ENCODE data around the gene ZNF426. TPM values are rescaled to one million over a fixed set of nuclear protein-coding genes. Genes with fewer than 3 reads are reported as not detected.
"Not testable (repeated sequence)": the region's sequence is repeated elsewhere in the genome, so short reads cannot be mapped to it uniquely, and the experiment has no call there.

ZNF426 gene
- total RNA-seq = 9.7 and 10.9 TPM in 2 replicates

DNA sequence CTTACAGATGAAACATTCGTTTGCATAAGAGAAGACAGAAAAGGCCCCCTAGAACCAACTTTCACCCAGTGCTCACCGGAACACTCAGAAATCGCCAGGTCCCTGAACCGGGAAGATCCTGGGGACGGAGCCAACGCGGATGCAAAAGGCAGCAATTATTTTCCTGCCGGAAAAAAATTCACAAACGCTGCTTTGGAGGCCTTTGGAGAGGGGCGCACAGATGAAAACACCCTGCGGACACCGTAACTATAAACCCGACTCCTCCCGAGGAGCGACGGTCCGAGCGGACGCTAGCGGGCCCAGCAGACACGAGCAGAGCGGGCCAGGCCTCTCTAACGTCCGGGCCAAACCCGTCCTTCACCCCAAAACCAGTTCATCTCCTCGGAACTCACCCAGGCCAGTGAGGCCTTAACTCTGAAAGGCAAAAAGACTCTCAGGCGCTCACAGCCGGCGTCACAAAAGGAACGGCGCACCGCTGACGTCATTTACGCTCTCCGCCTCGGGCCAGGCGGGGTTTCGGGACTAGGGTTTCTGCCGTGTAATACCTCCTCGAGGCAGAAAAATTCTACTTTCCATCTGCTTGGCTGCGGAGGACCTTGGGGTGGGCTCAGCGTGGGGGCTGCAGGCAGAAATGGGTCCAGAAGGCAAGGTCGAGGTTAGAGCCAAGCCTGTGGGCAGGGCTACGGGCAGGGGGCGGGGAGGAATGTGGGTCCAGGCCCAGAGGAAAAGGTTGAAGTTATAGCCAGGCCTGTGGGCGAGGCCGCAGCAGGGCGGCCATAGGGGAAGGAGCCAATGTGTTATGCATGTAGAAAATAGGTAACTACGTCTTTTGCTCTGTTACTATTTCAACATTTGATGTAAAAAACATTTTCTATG lies at the start of gene ZNF426:
Gene ZNF426, minus strand, starts transcription at position 463 of the 876 bp plus-strand sequence. CDS start 2,413 bp downstream, outside the sequence.
- peak; percentile 95 for DNase-seq
- Mint-ChIP-seq H3K27me3 (no peaks in the 10 kb centered on the region), H3K27ac (peak within 1 kb of the TSS; percentile 92), H3K4me1 (peaks cover 8% of the 10 kb centered on the region), H3K4me3 (peak within 1 kb of the TSS; percentile 97), H3K9me3 (peaks cover 43% of the 10 kb centered on the region), H3K36me3 (ENCODE audit: low read depth) (peaks cover 55% of the 10 kb centered on the region)
- intact Hi-C loops (cut with micrococcal nuclease) = loop anchor here (1.0 to 5.0 kb wide), 4 partner anchors 46 to 258 kb away; partner anchors contain the start of genes ZNF121, ZNF266 and ZNF699

DNA sequence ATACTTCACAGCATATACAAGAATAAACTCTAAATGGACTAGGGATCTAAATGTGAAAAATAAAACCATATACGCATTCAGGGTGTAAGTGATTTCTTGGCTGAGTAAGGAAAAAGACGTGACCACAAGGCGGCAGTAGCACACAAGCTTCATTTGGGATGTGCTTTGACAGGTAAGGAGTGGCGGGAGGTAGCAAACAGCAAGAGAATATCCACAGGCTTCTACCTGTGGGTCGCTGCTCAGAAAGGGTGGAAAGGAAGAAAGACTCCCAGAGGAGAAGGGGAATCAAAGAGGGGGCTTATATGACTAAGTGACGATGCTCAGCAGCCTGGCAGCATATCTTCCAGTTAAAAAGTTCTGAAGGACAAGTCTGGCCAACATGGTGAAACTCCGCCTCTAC lies 48.3 kb upstream of the ZNF426 start:
- peak overlapping the region; percentile 8 for H3K4me3 Mint-ChIP-seq
- peaks cover 15% of the 10 kb centered on the region for H3K36me3 Mint-ChIP-seq (ENCODE audit: low read depth)
- intact Hi-C loops (cut with micrococcal nuclease) = loop anchor here (1.0 to 5.0 kb wide), 4 partner anchors 35 to 450 kb away; partner anchors contain the start of gene ZNF561
- peaks cover 8% of the 10 kb centered on the region for H3K4me1 Mint-ChIP-seq
- H3K9me3 Mint-ChIP-seq = peaks cover 8% of the 10 kb centered on the region
- no peak overlapping the region for H3K27ac Mint-ChIP-seq
- peaks cover 2% of the 10 kb centered on the region for H3K27me3 Mint-ChIP-seq
- peak; percentile 92 for DNase-seq

DNA sequence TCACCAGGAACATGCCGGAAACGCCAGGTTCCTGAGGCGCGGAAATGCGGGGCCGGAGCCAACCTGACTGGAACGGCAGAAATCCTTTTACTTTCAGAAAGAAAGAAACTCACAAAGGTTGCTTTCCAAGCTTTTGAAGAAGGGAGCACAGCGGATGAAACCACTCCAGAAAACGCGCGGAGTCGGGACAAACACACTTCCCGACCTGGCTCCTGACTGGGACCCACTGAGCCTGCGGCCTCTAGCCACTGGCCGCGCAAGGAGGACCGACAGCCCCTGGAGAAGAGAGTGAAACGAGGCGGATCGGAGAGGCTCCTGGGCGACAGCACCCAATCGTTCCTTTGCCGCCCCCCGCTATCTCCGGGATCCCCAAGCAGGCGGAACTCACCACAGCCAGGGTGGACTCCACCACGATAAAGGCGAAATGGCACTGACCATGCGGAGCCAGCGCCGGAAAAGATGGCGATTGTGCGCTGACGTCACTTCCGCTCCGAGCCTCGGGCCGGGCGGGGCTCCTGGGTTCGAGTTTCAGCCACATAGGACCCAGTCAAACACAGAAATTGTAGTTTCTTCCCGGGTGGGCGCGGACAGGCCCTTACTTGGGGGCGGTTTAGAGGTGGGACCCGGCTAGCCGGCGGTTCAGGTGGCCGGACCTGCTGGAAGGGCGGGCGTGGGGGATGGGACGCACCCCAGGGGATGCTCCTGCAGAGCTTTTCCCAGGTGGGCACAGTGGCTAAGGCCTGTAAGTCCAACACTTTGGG lies 45.8 kb upstream of the ZNF426 start, which contains the start of gene ZNF121:
Gene ZNF121, minus strand, starts transcription at position 432 of the 761 bp plus-strand sequence. CDS start 16,407 bp downstream, outside the sequence.
- intact Hi-C loops (cut with micrococcal nuclease) = loop anchor here (2.0 to 5.0 kb wide), 2 partner anchors 45 to 262 kb away; partner anchors contain the start of genes ZNF426 and ZNF559
- peaks cover 2% of the 10 kb centered on the region for H3K27me3 Mint-ChIP-seq
- peaks cover 40% of the 10 kb centered on the region for H3K36me3 Mint-ChIP-seq (ENCODE audit: low read depth)
- peak within 1 kb of the TSS; percentile 95 for H3K27ac Mint-ChIP-seq
- H3K4me3 Mint-ChIP-seq = peak within 1 kb of the TSS; percentile 93
- DNase-seq = peak; percentile 95
- H3K9me3 Mint-ChIP-seq = peaks cover 12% of the 10 kb centered on the region
- peaks cover 13% of the 10 kb centered on the region for H3K4me1 Mint-ChIP-seq

DNA sequence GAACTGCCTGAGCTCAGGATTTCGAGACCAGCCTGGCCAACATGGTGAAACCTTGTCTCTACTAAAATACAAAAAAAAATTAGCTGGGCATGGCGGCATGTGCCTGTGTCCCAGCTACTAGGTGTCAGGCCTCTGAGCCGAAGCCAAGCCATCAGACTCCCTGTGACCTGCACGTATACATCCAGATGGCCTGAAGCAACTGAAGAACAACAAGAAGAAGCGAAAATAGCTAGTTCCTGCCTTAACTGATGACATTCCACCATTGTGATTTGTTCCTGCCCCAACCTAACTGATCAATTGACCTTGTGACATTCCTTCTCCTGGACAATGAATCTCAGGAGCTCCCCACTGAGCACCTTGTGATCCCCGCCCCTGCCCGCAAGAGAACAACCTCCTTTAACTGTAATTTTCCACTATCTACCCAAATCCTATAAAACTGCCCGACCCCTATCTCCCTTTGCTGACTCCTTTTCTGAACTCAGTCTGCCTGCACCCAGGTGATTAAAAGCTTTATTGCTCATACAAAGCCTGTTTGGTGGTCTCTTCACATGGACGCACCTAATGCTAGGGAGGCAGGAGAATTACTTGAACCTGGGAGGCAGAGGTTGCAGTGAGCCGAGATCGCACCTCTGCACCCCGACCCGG lies 43.8 kb upstream of the ZNF426 start:
- intact Hi-C loops (cut with micrococcal nuclease) = loop anchor here (5.0 kb wide), 1 partner anchor 260 kb away; the partner anchor contains the start of gene ZNF559
- Mint-ChIP-seq H3K36me3 (ENCODE audit: low read depth) (peaks cover 61% of the 10 kb centered on the region), H3K4me1 (peaks cover 13% of the 10 kb centered on the region), H3K4me3 (peak overlapping the region; percentile 67), H3K27ac (peak overlapping the region; percentile 59), H3K9me3 (peaks cover 17% of the 10 kb centered on the region)
- not testable (repeated sequence) for H3K27me3 Mint-ChIP-seq, DNase-seq

DNA sequence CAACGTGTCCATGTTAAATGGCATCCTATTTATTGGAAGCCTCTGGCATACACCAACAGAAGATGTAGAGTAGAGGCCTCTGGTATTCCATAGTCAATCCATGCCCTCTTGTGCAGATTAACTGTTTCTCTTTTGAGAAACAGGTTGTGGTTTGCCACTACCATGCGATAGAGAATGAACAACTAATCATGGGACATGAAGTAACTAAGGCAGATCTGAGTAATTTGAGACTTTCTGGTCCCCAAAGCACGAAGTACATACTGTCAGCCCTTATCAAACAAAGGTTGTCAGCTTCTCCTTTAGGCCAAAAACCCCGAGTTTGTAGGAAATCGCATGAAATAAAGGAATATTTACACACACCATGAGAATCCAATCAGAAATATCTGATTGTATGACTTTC lies 42.3 kb upstream of the ZNF426 start:
- H3K4me1 Mint-ChIP-seq = peaks cover 9% of the 10 kb centered on the region
- H3K36me3 Mint-ChIP-seq (ENCODE audit: low read depth) = peaks cover 76% of the 10 kb centered on the region
- peaks cover 17% of the 10 kb centered on the region for H3K9me3 Mint-ChIP-seq
- H3K27ac Mint-ChIP-seq = no peak overlapping the region
- no peaks in the 10 kb centered on the region for H3K27me3 Mint-ChIP-seq
- DNase-seq = no peak
- intact Hi-C loops (cut with micrococcal nuclease) = loop anchor here (5.0 kb wide), 1 partner anchor 258 kb away; the partner anchor contains the start of gene ZNF559
- no peak overlapping the region for H3K4me3 Mint-ChIP-seq

DNA sequence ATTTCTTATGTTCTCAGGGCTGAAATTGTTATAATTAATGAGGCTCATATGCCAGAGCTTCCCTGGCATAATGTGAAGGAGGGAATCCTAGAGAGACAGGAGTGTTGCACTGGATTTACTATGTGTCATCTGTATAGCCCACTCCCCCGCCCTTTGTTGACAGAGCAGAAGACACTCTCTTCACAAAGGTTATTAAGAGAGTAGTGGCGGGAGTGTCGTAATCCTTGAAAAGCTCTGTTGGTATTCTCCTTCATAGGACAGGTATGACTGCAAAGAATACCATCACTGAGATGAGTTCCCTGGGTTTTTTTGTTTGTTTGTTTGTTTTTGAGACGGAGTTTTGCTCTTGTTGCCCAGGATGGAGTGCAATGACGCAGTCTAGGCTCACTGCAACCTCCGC lies 31.8 kb upstream of the ZNF426 start:
- DNase-seq = no peak
- no peaks in the 10 kb centered on the region for H3K27me3 Mint-ChIP-seq
- H3K36me3 Mint-ChIP-seq (ENCODE audit: low read depth) = peaks cover 95% of the 10 kb centered on the region
- intact Hi-C loops (cut with micrococcal nuclease) = no loop called here
- no peaks in the 10 kb centered on the region for H3K4me1 Mint-ChIP-seq
- no peak overlapping the region for H3K4me3 Mint-ChIP-seq
- peaks cover 33% of the 10 kb centered on the region for H3K9me3 Mint-ChIP-seq
- no peak overlapping the region for H3K27ac Mint-ChIP-seq

DNA sequence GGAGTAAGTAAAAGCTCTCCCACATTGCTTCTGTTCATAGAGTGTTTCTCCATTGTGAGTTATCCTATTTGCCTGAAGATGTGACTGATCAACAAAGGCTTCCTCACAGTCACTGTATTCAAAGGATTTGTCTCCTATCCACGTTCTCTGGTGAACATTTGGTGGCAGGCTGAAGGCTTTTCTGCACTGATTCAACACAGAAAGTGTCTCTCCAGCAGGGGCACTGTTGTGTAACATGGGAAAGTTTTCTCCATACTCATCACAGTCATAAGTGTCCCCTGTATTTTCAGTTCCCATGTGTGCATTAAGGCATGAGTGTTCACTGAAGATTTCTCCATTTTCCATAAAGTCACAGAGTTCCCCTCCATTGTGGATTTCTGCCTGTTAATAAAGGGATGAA lies 28.3 kb upstream of the ZNF426 start:
- intact Hi-C loops (cut with micrococcal nuclease) = no loop called here
- no peaks in the 10 kb centered on the region for H3K27me3 Mint-ChIP-seq
- peaks cover 29% of the 10 kb centered on the region for H3K9me3 Mint-ChIP-seq
- H3K4me1 Mint-ChIP-seq = no peaks in the 10 kb centered on the region
- H3K36me3 Mint-ChIP-seq (ENCODE audit: low read depth) = peaks cover 96% of the 10 kb centered on the region
- H3K4me3 Mint-ChIP-seq = no peak overlapping the region
- no peak overlapping the region for H3K27ac Mint-ChIP-seq
- no peak for DNase-seq

DNA sequence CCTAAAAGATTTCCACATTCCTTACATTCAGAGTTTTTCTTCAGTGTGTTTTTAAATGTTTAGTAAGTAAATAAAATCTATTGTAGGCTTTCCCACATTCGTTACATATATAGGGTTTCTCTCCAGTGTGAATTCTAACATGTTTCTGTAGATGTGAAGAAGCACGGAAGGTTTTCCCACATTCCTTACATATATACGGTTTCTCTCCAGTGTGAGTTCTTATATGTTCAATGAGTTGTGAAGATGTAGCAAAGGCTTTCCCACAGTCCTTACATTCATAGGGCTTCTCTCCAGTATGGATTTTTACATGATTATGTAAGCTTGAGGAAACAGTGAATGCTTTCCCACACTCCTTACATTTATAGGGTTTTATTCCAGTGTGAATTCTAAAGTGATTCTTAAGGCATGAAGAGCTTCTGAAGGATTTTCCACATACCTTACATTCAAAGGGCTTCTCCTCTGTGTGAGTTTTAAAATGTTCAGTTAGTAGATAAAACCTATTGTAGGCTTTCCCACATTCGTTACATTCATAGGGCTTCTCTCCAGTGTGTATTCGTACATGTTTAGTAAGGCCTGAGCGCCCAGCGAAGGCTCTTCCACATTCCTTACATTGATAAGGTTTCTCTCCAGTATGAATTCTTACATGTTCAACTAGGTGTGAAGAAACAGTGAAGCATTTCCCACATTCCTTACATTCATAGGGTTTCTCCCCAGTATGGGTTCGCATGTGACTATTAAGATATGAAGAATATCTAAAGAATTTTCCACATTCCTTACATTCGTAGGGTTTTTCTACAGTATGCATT lies 27.7 kb upstream of the ZNF426 start:
- H3K27ac Mint-ChIP-seq = peak overlapping the region; percentile 34
- H3K36me3 Mint-ChIP-seq (ENCODE audit: low read depth) = peaks cover 96% of the 10 kb centered on the region
- H3K4me1 Mint-ChIP-seq = no peaks in the 10 kb centered on the region
- H3K9me3 Mint-ChIP-seq = peaks cover 24% of the 10 kb centered on the region
- H3K27me3 Mint-ChIP-seq = no peaks in the 10 kb centered on the region
- DNase-seq = no peak
- H3K4me3 Mint-ChIP-seq = no peak overlapping the region
- intact Hi-C loops (cut with micrococcal nuclease) = no loop called here

DNA sequence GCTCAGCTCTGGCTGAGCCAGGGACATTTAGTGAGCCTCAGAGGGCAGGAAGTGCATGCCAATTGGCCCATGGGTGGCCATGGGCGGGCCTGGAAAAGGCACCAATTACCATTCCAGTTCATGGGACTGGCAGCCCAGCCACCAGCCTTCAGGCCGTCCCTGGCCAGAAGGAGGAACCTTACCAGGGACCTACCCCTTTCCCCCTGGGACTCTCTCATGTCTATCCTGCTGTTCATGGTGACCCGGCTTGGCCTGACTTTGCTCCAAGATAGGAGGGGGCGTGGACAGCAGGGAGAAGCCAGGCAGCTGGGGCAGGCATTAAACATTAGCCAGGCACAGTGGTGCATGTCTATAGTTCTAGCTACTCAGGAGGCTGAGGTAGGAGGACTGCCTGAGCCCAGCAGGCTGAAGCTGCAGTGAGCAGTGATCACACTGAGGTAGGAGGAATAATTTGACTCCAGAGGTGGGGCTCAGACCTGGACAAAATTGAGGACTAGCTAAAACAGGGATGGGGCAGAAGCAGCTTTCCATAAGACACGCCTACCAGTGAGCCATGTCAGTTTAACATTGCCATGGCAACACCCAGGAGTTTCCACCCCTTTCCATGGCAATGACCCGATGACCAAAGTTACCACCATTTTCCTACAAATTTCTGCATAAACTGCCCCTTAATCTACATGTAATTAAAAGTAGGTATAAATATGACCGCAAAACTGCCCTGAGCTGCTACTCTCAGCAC lies 14.3 kb upstream of the ZNF426 start:
- Mint-ChIP-seq H3K9me3 (peaks cover 20% of the 10 kb centered on the region), H3K27me3 (no peaks in the 10 kb centered on the region), H3K27ac (no peak overlapping the region), H3K36me3 (ENCODE audit: low read depth) (peaks cover 3% of the 10 kb centered on the region), H3K4me3 (no peak overlapping the region), H3K4me1 (no peaks in the 10 kb centered on the region)
- intact Hi-C loops (cut with micrococcal nuclease) = no loop called here
- DNase-seq = no peak

DNA sequence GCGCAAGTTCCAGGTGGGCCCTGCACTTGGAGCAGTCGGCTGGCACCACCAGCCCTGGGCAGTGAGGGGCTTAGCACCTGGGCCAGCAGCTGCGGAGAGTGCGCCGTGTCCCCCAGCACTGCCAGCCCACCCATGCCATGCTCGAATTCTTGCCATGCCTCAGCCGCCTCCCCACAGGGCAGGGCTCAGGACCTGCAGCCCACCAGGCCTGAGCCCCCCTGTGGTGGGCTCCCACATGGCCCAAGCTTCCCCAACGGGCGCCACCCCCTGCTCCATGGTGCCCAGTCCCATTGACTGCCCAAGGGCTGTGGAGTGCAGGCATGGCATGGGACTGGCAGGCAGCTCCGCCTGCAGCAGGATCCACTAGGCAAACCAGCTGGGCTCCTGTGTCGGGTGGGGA lies 9.4 kb upstream of the ZNF426 start:
- Mint-ChIP-seq H3K36me3 (ENCODE audit: low read depth) (no peaks in the 10 kb centered on the region), H3K9me3 (peaks cover 20% of the 10 kb centered on the region), H3K4me3 (no peak overlapping the region), H3K27ac (no peak overlapping the region), H3K4me1 (no peaks in the 10 kb centered on the region), H3K27me3 (no peaks in the 10 kb centered on the region)
- no peak for DNase-seq
- intact Hi-C loops (cut with micrococcal nuclease) = no loop called here

DNA sequence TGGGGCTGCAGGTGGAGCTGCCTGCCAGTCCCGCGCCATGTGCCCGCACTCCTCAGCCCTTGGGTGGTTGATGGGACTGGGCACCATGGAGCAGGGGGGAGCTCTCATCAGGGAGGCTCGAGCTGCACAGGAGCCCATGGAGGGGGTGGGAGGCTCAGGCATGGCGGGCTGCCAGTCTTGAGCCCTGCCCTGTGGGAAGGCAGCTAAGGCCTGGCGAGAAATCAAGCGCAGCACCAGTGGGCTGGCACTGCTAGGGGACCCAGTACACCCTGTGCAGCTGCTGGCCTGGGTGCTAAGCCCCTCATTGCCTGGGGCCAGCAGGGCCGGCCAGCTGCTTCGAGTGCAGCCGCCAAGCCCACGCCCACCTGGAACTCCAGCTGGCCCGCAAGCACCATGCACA lies 2.8 kb upstream of the ZNF426 start:
- DNase-seq; H3K27me3 Mint-ChIP-seq; H3K4me1 Mint-ChIP-seq; H3K27ac Mint-ChIP-seq; intact Hi-C loops (cut with micrococcal nuclease); H3K4me3 Mint-ChIP-seq: not testable (repeated sequence)
- Mint-ChIP-seq H3K9me3 (peaks cover 30% of the 10 kb centered on the region), H3K36me3 (ENCODE audit: low read depth) (peaks cover 26% of the 10 kb centered on the region)

DNA sequence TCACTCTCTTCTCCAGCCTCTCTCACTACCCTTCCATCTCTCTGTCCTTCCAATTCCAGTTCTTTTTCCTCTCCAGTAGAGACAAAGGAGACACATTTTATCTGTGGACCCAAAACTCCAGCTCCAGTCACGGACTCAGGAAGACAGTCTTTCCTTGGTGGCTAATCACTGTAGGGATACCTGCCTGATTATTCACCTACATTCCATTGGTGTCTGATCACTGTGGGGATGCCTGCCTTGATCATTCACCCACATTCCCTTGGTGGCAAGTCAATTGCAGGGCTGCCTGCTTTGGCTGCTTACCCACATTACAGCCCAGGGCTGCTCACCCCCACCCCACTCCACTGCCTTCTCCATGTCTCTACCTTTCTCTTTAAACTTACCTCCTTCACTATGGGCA lies 1.5 kb upstream of the ZNF426 start:
- Mint-ChIP-seq H3K36me3 (ENCODE audit: low read depth) (peaks cover 40% of the 10 kb centered on the region), H3K9me3 (peaks cover 41% of the 10 kb centered on the region), H3K4me3 (peak overlapping the region; percentile 67), H3K27ac (peak overlapping the region; percentile 45)
- intact Hi-C loops (cut with micrococcal nuclease) = loop anchor here (2.0 to 5.0 kb wide), 2 partner anchors 45 to 233 kb away; partner anchors contain the start of genes ZNF121 and ZNF699
- not testable (repeated sequence) for H3K4me1 Mint-ChIP-seq, DNase-seq, H3K27me3 Mint-ChIP-seq

Measured in activated CD4-positive, alpha-beta T cell treated with anti-CD3 and anti-CD28 coated beads, Interleukin-2, amount 10 ng/mL, durations not matched to agents 24 days and 14 days (primary cell).